Activated CD4-positive, alpha-beta T cell treated with anti-CD3 and anti-CD28 coated beads, Interleukin-2, amount 10 ng/mL, durations not matched to agents 24 days and 14 days (primary cell): Measurements from ENCODE around the gene MYH11. TPM values are rescaled to one million over a fixed set of nuclear protein-coding genes. Genes with fewer than 3 reads are reported as not detected.
"Not testable (repeated sequence)": the region's sequence is repeated elsewhere in the genome, so short reads cannot be mapped to it uniquely, and the experiment has no call there.

ENCODE experiments used
- DNase-seq: peaks from one replicate; pipeline ENCODE4 v3.0.0; 2022
- H3K27ac Mint-ChIP-seq: one replicate; pipeline ENCODE4 v1.8.0; 2022; ENCODE audit warnings: mild to moderate bottlenecking, mixed read lengths
- H3K27me3 Mint-ChIP-seq: one replicate; pipeline ENCODE4 v1.8.0; 2022; ENCODE audit warnings: mixed read lengths
- H3K36me3 Mint-ChIP-seq: one replicate; pipeline ENCODE4 v1.8.0; 2022; ENCODE audit warnings: low read depth, mild to moderate bottlenecking, mixed read lengths
- H3K4me1 Mint-ChIP-seq: one replicate; pipeline ENCODE4 v1.8.0; 2021; ENCODE audit warnings: mixed read lengths
- H3K4me3 Mint-ChIP-seq: one replicate; pipeline ENCODE4 v1.8.0; 2022; ENCODE audit warnings: mild to moderate bottlenecking, moderate library complexity, mixed read lengths
- H3K9me3 Mint-ChIP-seq: one replicate; pipeline ENCODE4 v1.8.0; 2021; ENCODE audit warnings: mixed read lengths
- intact Hi-C: fragments of 100-400 bp; cut with micrococcal nuclease; formaldehyde crosslinking; loops from one replicate; pipeline ENCODE4 v1.15.1; 2023
- total RNA-seq: library from RNA; stranded (reverse); gene quantifications from 2 replicates; pipeline ENCODE4 v1.2.3, GENCODE V29; 2022

MYH11 gene
- total RNA-seq, 1 donor from 2014 or later, result not detected

GRCh38 chr16:15864939-15865338 lies 8.1 kb upstream of the MYH11 start:
- no peaks in the 10 kb centered on the region for H3K4me1 Mint-ChIP-seq
- H3K9me3 Mint-ChIP-seq, result no peaks in the 10 kb centered on the region
- intact Hi-C loops, result no loop called here
- no peak overlapping the region for H3K4me3 Mint-ChIP-seq
- peaks cover 4% of the 10 kb centered on the region for H3K27me3 Mint-ChIP-seq
- H3K27ac Mint-ChIP-seq, result no peak overlapping the region
- H3K36me3 Mint-ChIP-seq, result peaks cover 26% of the 10 kb centered on the region
- no peak for DNase-seq

- DNase-seq, result no peak
- H3K9me3 Mint-ChIP-seq, result no peaks in the 10 kb centered on the region
- intact Hi-C loops, result no loop called here
- no peak overlapping the region for H3K27ac Mint-ChIP-seq
- H3K36me3 Mint-ChIP-seq, result peaks cover 12% of the 10 kb centered on the region
- H3K27me3 Mint-ChIP-seq, result peaks cover 20% of the 10 kb centered on the region
- no peak overlapping the region for H3K4me3 Mint-ChIP-seq
- H3K4me1 Mint-ChIP-seq, result peaks cover 5% of the 10 kb centered on the region
Measured at GRCh38 chr16:15861996-15862395, 5.2 kb upstream of the MYH11 start.

GRCh38 chr16:15858921-15859668 lies 2.3 kb upstream of the MYH11 start:
- Mint-ChIP-seq H3K27me3 (peaks cover 42% of the 10 kb centered on the region), H3K4me1 (peaks cover 5% of the 10 kb centered on the region), H3K27ac (no peak overlapping the region), H3K36me3 (no peaks in the 10 kb centered on the region), H3K4me3 (no peak overlapping the region), H3K9me3 (no peaks in the 10 kb centered on the region)
- intact Hi-C loops, result no loop called here
- DNase-seq, result no peak

GRCh38 chr16:15857724-15858560 lies 1.1 kb upstream of the MYH11 start:
- H3K9me3 Mint-ChIP-seq, result no peaks in the 10 kb centered on the region
- no peak for DNase-seq
- H3K36me3 Mint-ChIP-seq, result no peaks in the 10 kb centered on the region
- intact Hi-C loops, result no loop called here
- peaks cover 5% of the 10 kb centered on the region for H3K4me1 Mint-ChIP-seq
- H3K4me3 Mint-ChIP-seq, result peak overlapping the region; percentile 79
- H3K27ac Mint-ChIP-seq, result no peak overlapping the region
- H3K27me3 Mint-ChIP-seq, result peaks cover 44% of the 10 kb centered on the region

GRCh38 chr16:15856182-15856581 lies 646 bp downstream of the MYH11 start:
- Mint-ChIP-seq H3K4me1 (peaks cover 5% of the 10 kb centered on the region), H3K9me3 (no peaks in the 10 kb centered on the region), H3K4me3 (no peak overlapping the region), H3K27ac (no peak overlapping the region), H3K27me3 (peaks cover 44% of the 10 kb centered on the region), H3K36me3 (no peaks in the 10 kb centered on the region)
- intact Hi-C loops, result no loop called here
- no peak for DNase-seq

GRCh38 chr16:15855704-15856003 lies 1.2 kb downstream of the MYH11 start:
- H3K9me3 Mint-ChIP-seq, result no peaks in the 10 kb centered on the region
- intact Hi-C loops, result no loop called here
- H3K36me3 Mint-ChIP-seq, result no peaks in the 10 kb centered on the region
- peaks cover 5% of the 10 kb centered on the region for H3K4me1 Mint-ChIP-seq
- H3K4me3 Mint-ChIP-seq, result no peak overlapping the region
- H3K27me3 Mint-ChIP-seq, result peaks cover 42% of the 10 kb centered on the region
- H3K27ac Mint-ChIP-seq, result no peak overlapping the region
- no peak for DNase-seq

GRCh38 chr16:15854906-15855703 lies 1.7 kb downstream of the MYH11 start:
- H3K4me3 Mint-ChIP-seq, result no peak overlapping the region
- DNase-seq, result no peak
- no peak overlapping the region for H3K27ac Mint-ChIP-seq
- intact Hi-C loops, result no loop called here
- H3K9me3 Mint-ChIP-seq, result no peaks in the 10 kb centered on the region
- H3K27me3 Mint-ChIP-seq, result peaks cover 42% of the 10 kb centered on the region
- no peaks in the 10 kb centered on the region for H3K36me3 Mint-ChIP-seq
- peaks cover 5% of the 10 kb centered on the region for H3K4me1 Mint-ChIP-seq

GRCh38 chr16:15854061-15854460 lies 2.8 kb downstream of the MYH11 start:
- Mint-ChIP-seq H3K27ac (no peak overlapping the region), H3K36me3 (no peaks in the 10 kb centered on the region), H3K4me3 (no peak overlapping the region), H3K4me1 (peaks cover 5% of the 10 kb centered on the region), H3K27me3 (peaks cover 38% of the 10 kb centered on the region), H3K9me3 (no peaks in the 10 kb centered on the region)
- DNase-seq, result no peak
- intact Hi-C loops, result no loop called here

- Mint-ChIP-seq H3K27me3 (peaks cover 36% of the 10 kb centered on the region), H3K9me3 (no peaks in the 10 kb centered on the region), H3K27ac (no peak overlapping the region), H3K4me3 (no peak overlapping the region), H3K4me1 (peaks cover 5% of the 10 kb centered on the region), H3K36me3 (no peaks in the 10 kb centered on the region)
- intact Hi-C loops, result no loop called here
- no peak for DNase-seq
Measured at GRCh38 chr16:15853021-15853420, 3.8 kb downstream of the MYH11 start.

- DNase-seq, H3K27ac Mint-ChIP-seq, H3K4me3 Mint-ChIP-seq, intact Hi-C loops, H3K9me3 Mint-ChIP-seq, H3K36me3 Mint-ChIP-seq, H3K4me1 Mint-ChIP-seq: not testable (repeated sequence)
- H3K27me3 Mint-ChIP-seq, result peaks cover 16% of the 10 kb centered on the region
Measured at GRCh38 chr16:15850555-15850954, 6.3 kb downstream of the MYH11 start.

- intact Hi-C loops, result no loop called here
- H3K36me3 Mint-ChIP-seq, result no peaks in the 10 kb centered on the region
- no peak overlapping the region for H3K4me3 Mint-ChIP-seq
- H3K27ac Mint-ChIP-seq, result no peak overlapping the region
- no peaks in the 10 kb centered on the region for H3K9me3 Mint-ChIP-seq
- no peaks in the 10 kb centered on the region for H3K4me1 Mint-ChIP-seq
- H3K27me3 Mint-ChIP-seq, result peaks cover 10% of the 10 kb centered on the region
- no peak for DNase-seq
Measured at GRCh38 chr16:15849209-15849981, 7.4 kb downstream of the MYH11 start.

GRCh38 chr16:15847611-15848175 lies 9.1 kb downstream of the MYH11 start:
- H3K9me3 Mint-ChIP-seq, result no peaks in the 10 kb centered on the region
- intact Hi-C loops, result no loop called here
- DNase-seq, result no peak
- H3K36me3 Mint-ChIP-seq, result no peaks in the 10 kb centered on the region
- H3K4me3 Mint-ChIP-seq, result no peak overlapping the region
- H3K27ac Mint-ChIP-seq, result no peak overlapping the region
- peaks cover 5% of the 10 kb centered on the region for H3K27me3 Mint-ChIP-seq
- H3K4me1 Mint-ChIP-seq, result no peaks in the 10 kb centered on the region

- intact Hi-C loops, result no loop called here
- no peaks in the 10 kb centered on the region for H3K36me3 Mint-ChIP-seq
Measured at GRCh38 chr16:15846510-15846909, 10.3 kb downstream of the MYH11 start.

More at GRCh38 chr16:15846510-15846909, 10.3 kb downstream of the MYH11 start:
- Mint-ChIP-seq H3K4me3 (no peak overlapping the region), H3K4me1 (no peaks in the 10 kb centered on the region), H3K9me3 (no peaks in the 10 kb centered on the region), H3K27me3 (peaks cover 5% of the 10 kb centered on the region), H3K27ac (no peak overlapping the region)
- no peak for DNase-seq
